ENCODE data around the gene DHX32. TPM values are rescaled to one million over a fixed set of nuclear protein-coding genes. Genes with fewer than 3 reads are reported as not detected.

DHX32 gene
- total and polyA plus RNA-seq, 2 donors (not counting 3 experiments of a cell fraction or from before 2014, with no cell fraction given) = 17.1 to 29.6 TPM

GRCh38 chr10:125802739-125803138, 78.4 kb downstream of the DHX32 start:
- ChIA-PET CTCF (no interaction called here), POLR2A (no interaction called here)
- TF ChIP-seq EZH2 (IDR thresholded peaks at IDR 0.05; ENCODE audit: borderline replicate concordance, low read depth, low read length, severe bottlenecking) (no peak), POLR2AphosphoS5 (IDR thresholded peaks at IDR 0.05; ENCODE audit: insufficient read depth, low read depth, low read length) (no peak), MAX (IDR thresholded peaks at IDR 0.05; ENCODE audit: insufficient read depth, insufficient read length) (no peak), MYC (IDR thresholded peaks at IDR 0.05; ENCODE audit: low read depth, low read length) (no peak), POLR2A (IDR thresholded peaks at IDR 0.05; ENCODE audit: low read depth, low read length) (no peak), CTCF (IDR thresholded peaks at IDR 0.05; ENCODE audit: extremely low read depth in 1 of 2, insufficient read depth in 1 of 2, low read depth in 1 of 2, low read length in 2 of 2) (no peak), JUN (IDR thresholded peaks at IDR 0.05; ENCODE audit: borderline replicate concordance, insufficient read depth, insufficient read length, low read depth) (no peak), GATA2 (IDR thresholded peaks at IDR 0.05; ENCODE audit: insufficient read depth, insufficient read length, low read depth, low read length) (no peak), FOS (IDR thresholded peaks at IDR 0.05; ENCODE audit: borderline replicate concordance, insufficient read depth, low read length) (no peak)
- Histone ChIP-seq H3K9me3 (replicated peaks; ENCODE audit: control insufficient read depth, insufficient read depth, low read length) (no peaks in the 10 kb centered on the region), H4K20me1 (replicated peaks; ENCODE audit: control insufficient read depth, extremely low read depth, insufficient read depth, low read length) (no peaks in the 10 kb centered on the region), H3K27me3 (ENCODE audit: control insufficient read depth in 2 of 2, insufficient read depth in 2 of 2, low read length in 2 of 2) (no peaks in the 10 kb centered on the region), H2AFZ (ENCODE audit: low read depth, low read length) (no peak overlapping the region), H3K4me3 (replicated peaks in 1 of 3; ENCODE audit: insufficient read depth in 1 of 3, low read depth in 1 of 3, low read length in 3 of 3) (no peak overlapping the region), H3K27ac (ENCODE audit: insufficient read depth, low read depth, low read length) (no peak overlapping the region), H3K9me1 (replicated peaks; ENCODE audit: control insufficient read depth, extremely low read depth, insufficient read depth, low read length) (no peaks in the 10 kb centered on the region), H3K4me2 (ENCODE audit: insufficient read depth, low read length) (no peak overlapping the region), H3K79me2 (ENCODE audit: control insufficient read depth, insufficient read depth, low read length) (no peaks in the 10 kb centered on the region), H3K4me1 (ENCODE audit: control insufficient read depth, extremely low read depth, insufficient read depth, low read length) (no peaks in the 10 kb centered on the region), H3K9ac (replicated peaks; ENCODE audit: extremely low read depth, insufficient read depth, low read length) (no peak overlapping the region), H3K36me3 (ENCODE audit: control insufficient read depth in 2 of 2, extremely low read depth in 1 of 2, insufficient read depth in 2 of 2, low read length in 2 of 2) (peaks cover 3 to 10% of the 10 kb centered on the region in 2 experiments)
- no peak for DNase-seq (ENCODE audit: low read depth, low spot score)
- no peak for FAIRE-seq
- BruUV-seq (replicated peaks) = no TSS peak
- intact Hi-C loops (cut with micrococcal nuclease) = no loop called here
- dilution Hi-C loops (cut with MboI; ENCODE audit: extremely low pct_ligation_motif_present, low sequenced_read_pairs) = no loop called here
